HG02938 (cell line): ENCODE data around the gene CNTN4.

Experiments
- ATAC-seq: cut with Tn5 transposase; IDR thresholded peaks from one replicate; pipeline ENCODE4 v1.9.1; 2021; ENCODE audit warnings: mild to moderate bottlenecking, moderate library complexity; ENCODE audit not compliant: unreplicated experiment

Gene CNTN4

DNA sequence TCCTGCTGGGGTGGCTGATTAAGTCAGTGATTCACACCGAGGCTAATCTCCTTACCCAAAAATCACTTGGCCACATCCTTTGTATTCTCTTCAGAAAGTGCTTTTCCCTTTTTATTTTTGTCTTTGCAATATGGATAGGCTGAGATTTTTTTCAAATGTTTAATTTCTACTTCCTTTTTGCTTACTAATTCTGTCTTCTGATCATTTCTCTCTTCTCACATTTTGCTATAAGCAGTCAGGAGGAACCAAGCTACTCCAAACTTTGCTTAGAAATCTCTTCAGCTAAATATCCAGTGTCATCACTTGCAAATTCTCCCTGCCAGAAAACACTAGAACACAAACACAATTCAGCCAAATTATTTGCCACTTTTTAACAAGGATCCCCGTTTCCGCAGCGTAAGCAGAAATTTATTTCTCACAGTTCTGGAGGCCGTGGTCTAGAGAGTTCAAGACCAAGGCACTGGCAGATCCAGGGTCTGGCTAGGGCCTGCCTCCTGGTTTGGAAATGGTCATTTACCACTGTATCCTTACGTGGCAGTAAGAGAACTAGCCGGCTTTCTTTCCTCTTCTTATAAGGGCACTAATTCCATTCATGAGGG, 906.6 kb downstream of the CNTN4 start:
- no peak for ATAC-seq

GRCh38 chr3:3013317-3014052, 914.8 kb downstream of the CNTN4 start:
- no peak for ATAC-seq

- no peak for ATAC-seq
Measured at GRCh38 chr3:3015185-3016089, 916.8 kb downstream of the CNTN4 start.

- ATAC-seq: no peak
Measured at GRCh38 chr3:3016226-3016625, 917.6 kb downstream of the CNTN4 start.

DNA sequence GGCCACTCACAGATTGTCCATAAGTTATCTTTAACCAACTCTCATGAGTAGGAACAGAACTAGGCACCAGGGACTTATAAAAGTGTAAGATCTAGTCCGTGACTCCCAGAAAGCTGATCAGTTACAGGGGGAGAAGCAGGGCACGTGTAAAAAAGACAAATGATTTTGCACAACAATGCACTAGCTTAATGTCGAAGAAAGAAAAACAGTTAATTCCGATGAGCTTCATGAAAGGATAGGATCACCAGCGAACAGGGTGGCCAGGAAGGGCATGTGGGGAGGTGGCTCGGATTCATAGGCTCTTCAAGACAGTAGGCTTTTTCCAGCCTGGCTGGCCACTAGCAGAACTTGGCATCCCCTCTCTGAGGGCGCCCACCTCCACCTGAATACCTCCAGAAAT, 921.5 kb downstream of the CNTN4 start:
- ATAC-seq: no peak

- ATAC-seq: no peak
Measured at GRCh38 chr3:3023111-3023745, 924.6 kb downstream of the CNTN4 start.

- ATAC-seq: peak; percentile 95
Measured at GRCh38 chr3:3027976-3028567, 929.4 kb downstream of the CNTN4 start.

DNA sequence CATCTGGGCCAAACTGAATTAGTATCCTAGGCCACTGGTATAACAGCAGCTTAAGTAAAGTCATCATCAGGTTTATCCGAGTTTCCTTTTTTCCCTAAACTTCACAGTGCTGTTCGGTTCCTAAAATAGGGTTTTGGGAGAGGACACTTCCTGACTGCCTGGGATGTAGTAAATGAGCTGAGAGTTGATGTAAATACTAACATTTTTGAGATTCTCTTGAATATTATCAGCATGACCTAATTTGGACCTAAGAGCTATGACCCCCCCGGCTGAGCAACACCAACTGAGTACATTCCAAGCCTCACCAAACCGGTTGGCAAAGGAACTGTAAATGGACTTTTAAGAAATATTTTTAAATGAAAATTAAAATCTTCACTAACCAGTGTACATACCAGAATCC, 932.7 kb downstream of the CNTN4 start:
- no peak for ATAC-seq

DNA sequence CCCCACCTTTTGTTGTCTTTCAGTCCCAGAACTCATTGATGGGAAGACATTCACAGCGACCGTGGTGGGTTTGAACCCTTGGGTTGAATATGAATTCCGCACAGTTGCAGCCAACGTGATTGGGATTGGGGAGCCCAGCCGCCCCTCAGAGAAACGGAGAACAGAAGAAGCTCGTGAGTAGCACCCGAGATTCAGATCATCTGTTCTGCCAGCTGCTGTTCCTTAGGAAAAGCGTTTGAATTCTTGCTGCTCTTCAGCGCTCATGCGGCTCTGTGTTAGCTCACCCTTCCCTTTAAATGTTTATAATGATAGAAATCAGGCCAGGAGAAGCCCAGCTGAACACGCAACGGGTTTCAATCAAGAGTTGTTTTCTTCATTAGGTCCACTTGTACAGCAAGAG, 938.5 kb downstream of the CNTN4 start:
- no peak for ATAC-seq

GRCh38 chr3:3038201-3038991, 939.7 kb downstream of the CNTN4 start:
- ATAC-seq: no peak

GRCh38 chr3:3053974-3054373, 955.3 kb downstream of the CNTN4 start:
- no peak for ATAC-seq

DNA sequence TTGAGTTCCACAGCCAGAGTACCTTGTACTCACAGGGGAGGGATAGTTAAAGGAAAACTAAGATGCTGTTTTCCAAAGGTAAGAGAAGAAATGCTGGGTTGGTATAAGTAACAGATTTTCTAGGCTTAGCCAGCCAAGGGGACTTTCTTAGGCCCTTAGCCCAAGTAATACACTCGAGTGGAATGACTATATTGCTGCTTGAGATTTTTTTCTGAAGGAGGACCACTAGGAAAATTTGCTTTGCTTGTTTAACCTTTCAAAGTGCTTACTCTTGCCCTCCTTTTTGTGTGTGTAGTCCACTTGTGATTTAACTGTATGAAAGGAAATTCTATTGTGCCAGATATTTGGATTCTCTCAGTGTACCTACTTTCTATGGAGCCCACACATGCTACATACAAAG, 961.0 kb downstream of the CNTN4 start:
- ATAC-seq: no peak

GRCh38 chr3:3064297-3064696, 965.6 kb downstream of the CNTN4 start:
- no peak for ATAC-seq

DNA sequence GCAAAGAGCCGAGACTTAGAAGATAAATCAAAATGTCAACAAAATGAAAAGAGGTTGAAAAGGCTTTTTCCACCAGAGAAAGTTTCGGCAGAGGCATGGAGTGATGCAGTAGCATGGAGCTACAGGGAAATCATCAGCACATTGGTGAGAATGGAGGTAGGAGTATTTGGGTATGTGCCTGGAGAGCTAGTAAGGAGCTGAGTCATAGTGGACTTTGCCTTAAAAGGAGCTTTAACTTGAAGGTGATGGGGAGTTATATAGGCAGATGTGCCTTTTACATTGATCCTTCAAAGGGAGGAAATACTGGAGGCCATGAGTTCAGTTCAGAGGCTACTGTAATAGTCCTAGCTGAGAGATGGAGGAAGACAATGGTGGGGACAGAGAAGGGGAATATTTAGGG, 967.2 kb downstream of the CNTN4 start:
- ATAC-seq: no peak

- ATAC-seq: peak; percentile 73
Measured at GRCh38 chr3:3066378-3066777, 967.7 kb downstream of the CNTN4 start.

- ATAC-seq: no peak
Measured at GRCh38 chr3:3066910-3067309, 968.2 kb downstream of the CNTN4 start.

GRCh38 chr3:3068358-3068881, 969.8 kb downstream of the CNTN4 start:
- ATAC-seq: no peak

GRCh38 chr3:3069723-3070122, 971.1 kb downstream of the CNTN4 start:
- no peak for ATAC-seq

DNA sequence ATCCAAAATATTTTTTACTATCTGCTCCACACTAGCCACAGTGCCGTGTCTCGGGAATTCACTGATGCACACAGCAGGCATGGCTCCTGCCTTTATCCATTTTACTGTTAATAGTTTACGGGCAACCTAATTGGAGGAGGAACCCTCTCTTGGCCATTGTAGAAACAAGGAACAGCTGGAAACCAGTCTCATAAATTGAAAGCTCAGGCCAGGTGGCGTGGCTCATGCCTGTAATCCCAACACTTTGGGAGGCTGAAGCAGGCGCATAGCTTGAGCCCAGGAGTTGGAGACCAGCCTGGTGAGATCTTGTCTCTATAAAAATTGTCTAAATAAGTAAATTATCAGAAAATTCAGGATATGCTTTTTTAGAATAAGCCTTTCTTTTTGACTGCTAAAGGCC, 972.5 kb downstream of the CNTN4 start:
- ATAC-seq: no peak
